Ishikawa (cell line): Measurements from ENCODE around the gene COG1.

Experiments
- CEBPB ChIP-seq: IDR thresholded peaks from 2 replicates; pipeline ENCODE4 v1.6.1; 2012
- CREB1 ChIP-seq: IDR thresholded peaks from 2 replicates; pipeline ENCODE4 v1.6.1; 2012; ENCODE audit warnings: low read depth
- EGR1 ChIP-seq: IDR thresholded peaks from 2 replicates; pipeline ENCODE4 v1.6.1; 2012
- EP300 ChIP-seq: IDR thresholded peaks from 2 replicates; pipeline ENCODE4 v1.6.1; 2012; ENCODE audit warnings: borderline replicate concordance
- FOXM1 ChIP-seq: IDR thresholded peaks from 2 replicates; pipeline ENCODE4 v1.6.1; 2012; ENCODE audit warnings: low read depth, borderline replicate concordance
- MAX ChIP-seq: IDR thresholded peaks from 2 replicates; pipeline ENCODE4 v1.6.1; 2012
- NFIC ChIP-seq: IDR thresholded peaks from 2 replicates; pipeline ENCODE4 v1.6.1; 2012
- RAD21 ChIP-seq: IDR thresholded peaks from 2 replicates; pipeline ENCODE4 v1.6.1; 2012; ENCODE audit warnings: low read depth
- REST ChIP-seq: IDR thresholded peaks from 2 replicates; pipeline ENCODE4 v1.6.1; 2012; ENCODE audit warnings: low read depth, mild to moderate bottlenecking
- TAF1 ChIP-seq: IDR thresholded peaks from 2 replicates; pipeline ENCODE4 v1.6.1; 2012; ENCODE audit warnings: low read depth, mild to moderate bottlenecking
- TCF12 ChIP-seq: IDR thresholded peaks from 2 replicates; pipeline ENCODE4 v1.6.1; 2012; ENCODE audit warnings: low read depth
- TEAD4 ChIP-seq: IDR thresholded peaks from 2 replicates; pipeline ENCODE4 v1.6.1; 2012
- USF1 ChIP-seq: IDR thresholded peaks from 2 replicates; pipeline ENCODE4 v1.6.1; 2012
- YY1 ChIP-seq: IDR thresholded peaks from 2 replicates; pipeline ENCODE4 v1.6.1; 2012; ENCODE audit warnings: low read depth
- ZBTB7A ChIP-seq: IDR thresholded peaks from 2 replicates; pipeline ENCODE4 v1.6.1; 2012; ENCODE audit warnings: low read depth

COG1 gene

GRCh38 chr17:73198930-73199260, 6.0 kb downstream of the COG1 start:
- TF ChIP-seq CEBPB (no peak), ZBTB7A (no peak), MAX (no peak), EGR1 (no peak), USF1 (no peak), TAF1 (no peak), CREB1 (no peak), TCF12 (no peak), REST (no peak), RAD21 (no peak), YY1 (no peak), TEAD4 (no peak)

- TF ChIP-seq CEBPB (no peak), YY1 (no peak), CREB1 (no peak), USF1 (no peak), RAD21 (no peak), NFIC (no peak), TAF1 (no peak), EGR1 (no peak), EP300 (no peak), FOXM1 (no peak), ZBTB7A (no peak), TCF12 (no peak), TEAD4 (no peak), REST (no peak), MAX (no peak)
Measured at GRCh38 chr17:73199751-73200317, 7.0 kb downstream of the COG1 start.

GRCh38 chr17:73200476-73200875, 7.6 kb downstream of the COG1 start:
- TF ChIP-seq RAD21, result no peak
- TF ChIP-seq CEBPB, result no peak
- no peak for TF ChIP-seq REST
- TF ChIP-seq ZBTB7A, result no peak
- no peak for TF ChIP-seq MAX
- no peak for TF ChIP-seq EGR1
- TF ChIP-seq YY1, result no peak
- TF ChIP-seq NFIC, result no peak
- TF ChIP-seq CREB1, result no peak
- TF ChIP-seq FOXM1, result no peak
- TF ChIP-seq TCF12, result no peak
- TF ChIP-seq TAF1, result no peak

- no peak for TF ChIP-seq MAX
- TF ChIP-seq TAF1, result no peak
- TF ChIP-seq ZBTB7A, result no peak
- TF ChIP-seq USF1, result no peak
- no peak for TF ChIP-seq FOXM1
Measured at GRCh38 chr17:73201215-73202069, 8.6 kb downstream of the COG1 start.
